Cortex of kidney (tissue), 1 donor: ENCODE measurements around the gene MED27.

ENCODE experiments used
- DNase-seq: peaks from one replicate; lab custom pipeline; 2025; lab: John Stamatoyannopoulos, UW

The MED27 gene, protein sequence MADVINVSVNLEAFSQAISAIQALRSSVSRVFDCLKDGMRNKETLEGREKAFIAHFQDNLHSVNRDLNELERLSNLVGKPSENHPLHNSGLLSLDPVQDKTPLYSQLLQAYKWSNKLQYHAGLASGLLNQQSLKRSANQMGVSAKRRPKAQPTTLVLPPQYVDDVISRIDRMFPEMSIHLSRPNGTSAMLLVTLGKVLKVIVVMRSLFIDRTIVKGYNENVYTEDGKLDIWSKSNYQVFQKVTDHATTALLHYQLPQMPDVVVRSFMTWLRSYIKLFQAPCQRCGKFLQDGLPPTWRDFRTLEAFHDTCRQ

DNA sequence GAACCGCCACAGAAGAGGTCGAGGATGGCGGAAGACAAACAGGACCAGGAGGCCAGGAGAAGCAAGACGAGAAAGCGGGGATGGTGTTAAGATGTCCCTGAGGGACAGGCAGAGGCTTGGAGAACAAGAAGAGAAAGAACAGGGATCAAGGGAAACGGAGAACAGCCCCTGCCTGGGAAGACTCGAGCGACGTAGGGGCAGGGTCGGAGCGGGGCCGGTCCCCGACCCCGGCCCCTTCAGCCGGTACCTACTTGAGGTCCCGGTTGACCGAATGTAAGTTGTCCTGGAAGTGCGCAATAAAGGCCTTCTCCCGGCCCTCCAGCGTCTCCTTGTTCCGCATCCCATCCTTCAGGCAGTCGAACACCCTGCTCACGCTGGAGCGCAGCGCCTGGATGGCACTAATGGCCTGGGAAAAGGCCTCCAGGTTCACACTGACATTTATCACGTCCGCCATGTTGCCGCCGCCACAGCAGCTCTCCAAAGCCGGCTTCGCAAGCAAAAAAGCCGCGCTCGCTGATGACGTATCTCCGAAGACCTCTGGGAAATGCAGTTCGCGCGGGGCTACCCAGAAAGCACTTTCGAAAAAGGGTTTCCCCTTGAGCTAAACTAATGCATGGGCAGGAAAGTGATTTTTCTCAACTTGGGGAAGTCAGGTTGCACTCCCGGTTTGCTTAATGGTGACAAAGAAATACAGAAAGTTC, at the start of gene MED27:
MED27 (minus strand) TSS at position 477 of the 701 bp plus-strand sequence; CDS start at position 454, 23 bp downstream.
- DNase-seq: no peak

DNA sequence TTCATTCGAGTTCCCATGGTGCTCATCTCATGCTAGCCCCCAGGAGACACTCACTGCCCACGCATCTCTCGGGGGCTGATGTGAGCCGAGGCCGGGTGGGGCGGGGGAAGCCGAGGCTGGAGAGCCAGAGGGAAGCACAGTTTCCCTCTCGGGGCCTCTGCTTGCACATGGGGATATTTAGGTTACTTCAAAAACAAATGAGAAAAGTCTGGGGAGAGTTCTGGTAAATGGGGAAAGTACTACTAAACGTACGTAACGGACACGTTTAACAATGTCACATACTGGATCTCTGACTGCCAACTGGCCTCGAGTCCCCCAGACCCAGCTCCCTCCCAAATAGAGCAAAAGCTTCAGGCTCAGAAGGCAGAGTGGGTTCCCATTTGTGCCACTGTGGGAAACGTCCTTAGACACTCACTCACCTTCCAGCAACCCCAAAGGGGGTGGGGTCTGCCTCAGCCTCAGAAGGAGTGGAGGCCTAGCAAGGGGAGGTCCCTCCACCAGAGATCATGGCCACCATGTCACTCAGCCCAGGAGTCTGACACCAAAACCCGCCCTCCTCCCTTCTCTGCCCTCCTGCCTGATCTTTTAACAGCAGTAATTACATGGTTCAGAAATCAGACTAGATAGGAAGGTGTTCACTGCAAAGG, 48.3 kb upstream of the MED27 start:
- DNase-seq: no peak

DNA sequence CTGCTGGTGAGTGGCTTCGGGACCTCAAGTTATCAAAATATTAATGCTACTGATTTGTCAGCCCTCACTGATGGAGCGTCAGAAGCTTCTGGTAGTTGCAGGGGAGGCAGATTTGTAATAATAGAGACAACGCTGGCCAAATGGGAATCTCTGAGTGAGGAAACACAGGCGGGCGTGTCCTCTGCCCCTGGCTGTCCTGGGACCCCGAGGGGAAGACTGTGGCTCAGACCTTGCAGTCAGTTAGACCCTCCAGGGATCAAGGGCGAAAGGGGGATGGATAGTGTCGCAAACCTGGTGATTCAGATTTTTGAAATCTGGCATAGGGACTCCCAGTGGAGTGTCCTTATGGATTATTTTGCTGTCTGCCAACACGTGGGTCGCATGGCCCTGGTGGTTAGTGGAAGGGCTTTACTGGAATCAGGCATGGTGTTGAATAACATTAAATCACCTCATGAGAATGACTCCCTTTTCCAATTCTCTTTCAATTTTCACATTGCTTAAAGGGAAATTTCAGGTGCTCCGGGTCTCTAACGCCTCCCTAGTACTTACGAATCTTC, 47.1 kb upstream of the MED27 start:
- no peak for DNase-seq

DNA sequence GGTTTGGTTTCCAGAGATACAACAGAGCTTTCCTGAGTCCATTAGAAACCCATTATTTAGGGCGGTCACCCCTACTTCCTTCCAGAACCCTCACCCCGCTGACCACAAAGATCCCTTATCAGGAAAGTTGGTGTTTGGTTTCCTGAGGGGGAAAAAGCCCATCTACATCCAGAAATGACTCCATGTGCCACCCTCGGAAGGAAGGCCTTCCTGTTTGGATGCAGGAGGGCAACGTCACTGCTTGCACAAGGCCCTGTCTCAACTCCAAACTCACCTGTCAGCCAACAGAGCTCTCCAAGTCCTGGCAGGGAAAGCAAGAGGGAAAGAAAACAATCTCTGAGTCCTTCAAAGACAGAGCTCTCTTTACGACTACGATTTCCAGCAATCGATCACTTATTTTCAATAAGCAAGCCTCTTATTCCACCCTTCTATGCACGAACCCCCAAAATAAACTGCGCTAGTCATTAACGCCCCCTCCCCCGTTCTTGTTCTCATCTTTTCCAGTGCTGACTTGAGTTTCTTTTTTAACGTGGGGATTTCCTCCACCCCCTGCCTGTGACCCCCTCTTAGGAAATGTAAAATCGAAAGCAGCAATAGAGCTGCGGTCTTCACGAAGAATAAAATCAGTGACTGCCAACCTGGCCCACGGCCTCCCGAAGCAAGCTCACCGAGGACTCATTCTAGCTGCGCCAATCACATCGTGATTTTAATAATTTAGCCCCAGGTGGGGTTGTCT, 46.4 kb upstream of the MED27 start:
- DNase-seq: no peak

DNA sequence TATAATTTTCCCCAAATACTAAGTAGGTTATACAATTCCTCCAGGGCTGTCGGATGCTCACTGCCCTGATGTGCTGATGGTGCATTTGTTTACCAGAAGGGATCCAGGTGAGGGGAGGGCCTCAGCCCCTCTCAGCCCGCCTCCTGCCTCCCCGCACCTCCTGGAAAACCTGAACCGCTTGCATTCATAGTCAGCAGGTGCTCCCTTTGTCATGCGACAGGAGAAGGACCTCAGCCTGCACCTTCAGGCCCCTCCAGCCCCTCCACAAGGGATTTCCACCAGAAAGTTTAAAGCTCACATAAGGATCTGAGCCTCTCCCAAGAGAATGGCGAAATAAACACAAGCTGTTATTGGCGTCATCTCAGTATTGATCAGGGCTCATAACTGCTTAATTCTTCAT, 45.7 kb upstream of the MED27 start:
- DNase-seq: no peak

DNA sequence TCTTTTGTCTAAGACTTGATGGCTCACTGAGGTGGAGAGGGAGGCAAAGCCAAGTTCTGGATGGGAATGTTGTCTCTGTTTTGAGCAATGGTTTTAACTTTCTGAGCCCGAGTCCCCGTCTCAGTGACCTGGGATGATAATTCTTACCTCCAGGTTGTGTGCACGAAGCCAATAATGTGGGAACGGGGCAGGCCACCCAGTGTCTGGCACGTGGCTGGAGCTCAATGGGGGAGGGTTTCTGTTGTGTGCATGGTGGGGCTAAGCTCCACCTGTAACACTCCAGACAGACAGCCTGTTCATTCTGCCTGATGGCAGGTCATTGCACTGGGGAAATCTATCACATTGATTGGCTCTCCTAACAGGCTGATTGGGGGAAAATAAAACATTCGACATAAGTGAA, 45.1 kb upstream of the MED27 start:
- DNase-seq: no peak

DNA sequence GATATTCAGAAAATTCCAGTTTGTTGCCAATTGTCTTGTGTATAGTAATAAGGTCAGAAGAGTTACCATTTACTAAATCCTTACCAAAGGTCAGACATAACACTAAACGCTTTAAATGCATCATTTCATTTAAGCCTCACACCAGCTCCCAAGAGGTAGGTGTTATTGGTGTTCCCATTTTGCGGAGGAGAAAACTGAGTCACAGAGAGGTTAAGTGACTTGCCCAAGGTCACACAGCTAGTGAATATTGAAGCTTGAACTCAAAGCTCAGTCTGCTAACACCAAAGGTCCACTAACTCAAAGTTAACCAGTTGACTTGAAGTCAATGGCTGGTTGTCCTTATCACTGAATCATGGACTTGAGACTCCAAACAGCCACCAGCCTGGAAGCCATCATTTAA, 41.4 kb upstream of the MED27 start:
- DNase-seq: no peak

DNA sequence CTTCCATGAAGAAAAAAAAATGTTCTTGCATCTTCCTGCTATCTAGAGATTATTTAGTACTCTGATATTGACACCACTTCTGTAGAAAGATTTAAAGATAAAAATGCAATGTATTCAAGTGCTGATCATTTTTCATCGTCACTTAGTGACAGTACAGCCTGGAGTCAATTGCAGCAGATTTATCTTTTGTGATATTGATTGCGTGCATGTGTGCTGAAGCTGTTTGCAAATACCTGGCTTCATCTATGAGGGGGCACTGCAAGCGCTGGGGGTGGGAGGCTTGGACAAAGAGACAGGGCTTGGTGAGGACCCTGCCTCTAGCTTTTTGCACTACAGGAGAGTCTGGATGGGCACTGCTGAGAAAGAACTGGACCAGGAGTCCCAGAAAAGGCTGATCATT, 38.0 kb upstream of the MED27 start:
- no peak for DNase-seq

DNA sequence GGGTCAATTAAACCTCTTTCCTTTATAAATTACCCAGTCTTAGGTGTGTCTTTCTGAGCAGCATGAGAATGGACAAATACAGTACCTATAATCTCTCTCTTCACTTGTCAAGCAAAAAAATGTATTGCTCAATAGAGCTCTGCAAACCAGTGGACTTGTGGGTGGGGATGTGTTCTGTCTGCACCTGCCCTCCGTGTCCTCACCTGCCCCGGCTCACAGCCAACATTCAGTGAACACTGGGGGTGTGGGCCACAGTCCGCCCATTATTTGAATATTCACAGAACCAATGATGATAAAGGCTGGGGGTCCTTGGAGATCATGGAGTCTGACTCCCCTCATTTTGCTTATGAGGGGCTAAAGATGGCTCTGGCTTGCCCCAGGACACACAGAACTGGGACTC, 36.9 kb upstream of the MED27 start:
- no peak for DNase-seq

DNA sequence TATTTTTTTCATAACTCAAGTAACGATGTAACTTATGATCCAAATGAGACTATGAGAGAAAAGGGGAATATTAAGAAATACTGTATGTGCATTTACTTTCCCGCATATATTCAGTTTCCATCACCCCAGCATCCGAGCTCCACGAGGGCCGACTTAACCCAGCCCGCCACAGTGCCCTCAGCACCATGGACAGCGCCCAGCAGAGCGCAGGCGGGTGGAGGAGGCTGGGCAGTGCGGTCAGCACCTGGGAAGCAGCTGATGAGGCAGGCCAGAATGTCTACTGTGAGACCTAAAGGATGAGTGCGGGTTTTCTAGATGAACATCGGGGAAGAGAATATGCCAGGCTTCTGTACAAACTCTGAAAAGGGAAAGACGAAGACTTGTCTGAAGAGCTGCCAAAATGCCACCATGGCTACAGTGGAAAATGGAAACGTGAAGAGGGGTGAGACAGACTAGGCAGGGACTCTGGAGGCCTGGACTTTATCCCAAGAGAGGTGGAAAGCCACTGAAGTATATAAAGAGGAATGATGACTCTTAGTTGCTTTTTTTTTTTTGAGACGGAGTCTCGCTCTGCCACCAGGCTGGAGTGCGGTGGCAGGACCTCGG, 34.5 kb upstream of the MED27 start:
- DNase-seq: no peak

DNA sequence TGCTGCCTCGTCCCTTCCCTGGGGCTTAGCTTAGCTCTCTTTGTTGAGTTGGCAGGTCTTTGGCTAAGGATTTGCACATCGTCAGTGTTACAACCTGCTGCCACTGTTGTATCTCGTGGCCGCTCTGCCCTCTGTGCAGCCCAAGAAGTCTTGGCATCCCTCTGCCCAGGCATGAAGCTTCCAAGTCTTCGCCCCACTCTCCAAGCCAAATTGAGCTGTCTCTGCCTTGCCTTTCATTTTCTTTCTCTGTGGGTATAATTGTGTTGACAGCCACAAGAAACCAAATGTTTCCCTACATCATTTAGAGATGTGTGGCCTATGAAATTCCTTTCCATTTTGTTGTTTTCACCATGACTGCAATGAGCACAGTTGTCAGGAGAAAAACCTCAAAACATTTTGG, 29.6 kb upstream of the MED27 start:
- no peak for DNase-seq

DNA sequence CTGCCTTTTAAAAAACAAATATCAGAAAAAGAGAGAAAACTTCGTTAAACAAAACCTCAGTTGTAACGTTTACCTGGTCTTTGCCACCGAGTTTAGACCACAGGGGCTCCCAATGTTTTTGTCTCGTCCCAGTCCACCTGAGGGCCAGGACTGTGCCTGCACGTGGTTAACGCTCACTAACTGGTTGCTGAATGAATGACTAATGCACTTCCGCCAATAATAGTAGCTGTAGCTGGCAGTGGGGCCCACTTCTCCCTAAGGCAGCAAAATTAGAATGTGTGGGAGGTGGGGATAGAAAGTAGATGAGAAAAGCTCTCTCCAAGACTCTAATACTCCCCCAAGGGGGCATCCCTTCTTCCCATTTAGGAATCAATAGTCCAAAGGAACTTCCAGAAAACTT, 29.1 kb upstream of the MED27 start:
- no peak for DNase-seq

DNA sequence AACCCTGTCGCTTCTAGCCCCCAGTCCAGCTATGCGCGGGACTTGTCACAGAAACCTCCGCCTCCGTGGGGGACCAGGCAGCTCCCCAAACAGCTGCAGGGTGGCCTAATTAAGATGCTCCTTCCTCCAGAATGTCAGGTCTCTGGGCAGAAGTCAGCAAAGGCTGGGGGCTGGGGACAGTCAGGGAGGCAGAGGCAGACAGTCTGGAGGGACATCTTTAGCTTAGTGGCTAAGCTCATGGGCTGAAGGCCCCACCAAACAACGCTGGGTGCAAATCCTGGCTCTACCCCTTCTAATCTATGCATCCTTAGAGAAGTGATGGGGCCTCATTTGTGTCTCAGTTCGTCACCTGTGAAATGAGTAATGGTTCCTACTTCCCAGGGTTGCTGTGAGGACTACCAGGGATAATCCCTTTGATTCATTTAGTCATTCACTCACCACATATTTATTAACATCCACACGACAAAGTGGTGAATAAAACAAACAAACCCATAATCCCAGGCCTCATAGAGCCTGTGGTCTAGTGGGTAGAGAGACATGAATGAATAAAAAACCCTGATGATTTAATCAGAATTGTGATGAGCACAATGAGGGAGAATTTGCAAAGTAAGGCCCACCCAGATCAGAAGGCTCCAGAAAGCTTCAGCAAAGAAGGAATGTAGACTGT, 20.2 kb upstream of the MED27 start:
- DNase-seq: no peak

DNA sequence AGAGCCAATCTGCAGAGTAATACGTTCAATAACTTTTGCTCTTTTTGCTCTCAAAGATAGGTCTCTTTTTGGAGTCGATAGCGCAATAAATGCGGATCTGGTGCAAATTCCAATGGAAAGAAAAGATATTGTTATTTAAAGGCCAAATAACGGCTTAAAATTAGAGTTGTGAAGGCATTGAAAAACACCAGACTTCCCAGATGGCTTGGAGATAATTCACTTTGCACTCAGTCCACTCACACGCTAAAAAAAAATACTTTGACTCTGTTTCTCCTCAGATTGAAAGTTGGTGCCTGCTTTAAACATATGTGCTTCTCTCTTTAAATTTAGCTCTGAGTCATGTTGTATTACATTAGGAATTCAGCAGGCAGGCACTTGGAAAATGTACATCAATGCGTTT, 19.5 kb upstream of the MED27 start:
- DNase-seq: no peak

DNA sequence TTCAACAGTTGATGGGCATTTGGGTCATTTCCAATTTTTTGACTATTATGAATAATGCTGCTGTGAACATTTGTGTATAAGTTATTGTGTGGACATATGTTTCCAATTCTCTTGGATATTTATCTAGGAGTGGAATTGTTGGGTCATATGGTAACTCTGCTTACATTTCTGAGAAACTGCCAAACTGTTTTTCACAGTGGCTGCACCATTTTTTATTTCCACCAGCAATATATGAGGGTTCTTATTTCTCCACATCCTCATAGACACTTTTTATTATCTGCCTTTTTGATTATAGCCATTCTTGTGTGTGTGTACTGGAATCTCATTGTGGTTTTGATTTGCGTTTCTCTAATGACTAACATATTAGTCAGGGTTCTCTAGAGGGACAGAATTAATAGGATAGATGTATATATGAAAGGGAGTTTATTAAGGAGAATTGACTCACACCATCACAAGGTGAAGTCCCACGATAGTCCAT, 14.7 kb upstream of the MED27 start:
- no peak for DNase-seq

DNA sequence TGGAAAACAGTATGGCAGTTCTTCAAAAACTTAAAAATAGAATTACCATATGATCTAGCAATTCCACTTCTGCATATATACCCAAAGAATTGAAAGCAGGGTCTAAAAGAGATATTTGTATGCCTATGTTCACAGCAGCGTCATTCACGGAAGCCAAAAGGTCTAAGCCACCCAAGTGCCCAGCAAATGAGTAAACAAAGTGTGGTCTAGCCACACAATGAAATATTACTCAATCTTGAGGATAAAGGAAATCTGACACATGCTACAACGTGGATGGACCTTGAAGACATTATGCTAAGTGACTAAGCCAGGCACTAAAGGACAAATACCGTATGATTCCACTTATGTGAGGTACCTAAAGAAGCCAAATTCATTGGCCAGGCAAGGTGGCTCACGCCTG, 11.1 kb upstream of the MED27 start:
- no peak for DNase-seq

DNA sequence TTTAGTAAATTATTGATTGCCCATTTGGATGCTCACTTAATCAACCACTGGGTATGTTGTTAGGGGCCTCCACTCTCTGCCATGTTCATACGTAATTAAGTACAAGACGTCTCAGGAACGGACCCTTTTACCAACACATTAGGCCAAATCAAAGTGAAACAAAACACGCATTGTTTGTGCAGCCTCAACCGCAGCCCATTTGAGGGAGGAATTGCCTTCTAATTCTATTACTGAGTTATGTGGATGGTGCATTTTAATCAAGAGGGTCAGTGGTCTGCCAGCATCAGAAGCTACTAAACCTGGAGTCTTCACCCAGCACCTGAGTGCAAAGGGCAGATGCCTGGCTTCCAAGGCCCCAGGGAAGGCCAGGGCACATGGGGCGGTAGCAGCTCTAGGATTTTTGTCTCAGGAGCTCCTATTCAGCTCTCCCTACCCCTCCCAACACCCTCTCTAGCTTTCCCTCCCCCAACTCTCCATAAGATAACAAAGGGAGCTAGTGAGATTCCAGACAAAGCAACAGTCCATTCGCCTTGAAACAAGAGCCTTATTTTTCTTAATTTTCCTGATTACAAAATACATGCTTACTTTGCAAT, 7.9 kb upstream of the MED27 start:
- no peak for DNase-seq

DNA sequence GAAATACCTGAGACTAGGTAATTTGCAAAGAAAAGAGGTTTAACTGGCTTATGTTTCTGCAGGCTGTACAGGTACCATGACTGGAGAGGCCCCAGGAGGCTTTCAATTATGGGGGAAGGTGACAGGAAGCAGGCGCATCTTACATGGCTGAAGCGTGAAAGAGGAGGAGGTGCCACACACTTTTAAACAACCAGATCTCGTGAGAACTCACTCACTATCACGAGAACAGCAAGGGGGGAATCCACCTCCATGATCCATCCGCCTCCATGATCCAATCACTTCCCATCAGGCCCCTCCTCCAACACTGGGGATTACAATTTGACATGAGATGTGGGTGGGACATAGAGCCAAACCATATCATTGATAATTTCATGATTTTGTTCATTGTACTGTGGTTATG, 2.5 kb upstream of the MED27 start:
- DNase-seq: no peak

DNA sequence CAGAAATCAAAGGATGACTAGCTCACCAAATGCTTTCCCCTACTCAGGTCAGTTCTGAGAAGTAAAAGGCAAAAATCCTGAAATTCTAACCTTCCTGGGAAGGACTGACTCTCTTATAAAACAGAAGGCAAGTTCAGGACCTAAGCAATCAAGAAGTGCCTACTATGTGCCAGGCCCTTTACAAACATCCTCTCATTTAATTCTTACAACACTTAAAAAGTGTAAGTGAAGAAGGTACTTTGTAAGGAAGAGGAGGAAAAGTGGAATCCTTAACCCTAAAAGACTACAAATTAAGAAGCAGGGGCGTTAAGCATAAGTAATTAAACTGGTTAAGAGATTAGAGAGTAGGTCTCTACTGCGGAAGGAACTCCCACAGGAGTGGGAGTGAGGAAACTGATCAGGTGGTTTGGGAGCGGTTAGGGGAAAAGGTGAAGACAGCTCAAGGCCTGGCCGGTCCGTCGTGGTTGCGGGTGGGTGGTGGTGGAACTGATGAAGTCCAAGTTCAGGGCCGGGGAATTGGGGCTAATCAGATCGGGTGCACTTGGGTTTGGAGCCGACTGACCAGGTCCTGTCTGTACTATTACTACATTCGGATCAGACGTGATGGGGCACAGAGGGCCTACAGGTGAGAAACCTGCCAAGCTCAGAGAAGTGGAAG, 839 bp downstream of the MED27 start:
- no peak for DNase-seq
